Neural progenitor cell (in vitro differentiated cells): ENCODE measurements around the gene ANO7.

Experiments used
- CTCF ChIP-seq: fragments of 200-600 bp; sonication (generic); IDR thresholded peaks from 2 replicates; pipeline ENCODE4 v1.5.1; 2017; ENCODE audit warnings: antibody characterized with exemption, mild to moderate bottlenecking
- EZH2 ChIP-seq: fragments of 200-600 bp; sonication (generic); IDR thresholded peaks from 2 replicates; pipeline ENCODE4 v1.6.1; 2017; ENCODE audit warnings: antibody characterized with exemption, mild to moderate bottlenecking, moderate library complexity
- EZH2phosphoT487 ChIP-seq: fragments of 200-600 bp; sonication (generic); IDR thresholded peaks from 2 replicates; pipeline ENCODE4 v1.6.1; 2017; ENCODE audit warnings: antibody characterized with exemption

DNA sequence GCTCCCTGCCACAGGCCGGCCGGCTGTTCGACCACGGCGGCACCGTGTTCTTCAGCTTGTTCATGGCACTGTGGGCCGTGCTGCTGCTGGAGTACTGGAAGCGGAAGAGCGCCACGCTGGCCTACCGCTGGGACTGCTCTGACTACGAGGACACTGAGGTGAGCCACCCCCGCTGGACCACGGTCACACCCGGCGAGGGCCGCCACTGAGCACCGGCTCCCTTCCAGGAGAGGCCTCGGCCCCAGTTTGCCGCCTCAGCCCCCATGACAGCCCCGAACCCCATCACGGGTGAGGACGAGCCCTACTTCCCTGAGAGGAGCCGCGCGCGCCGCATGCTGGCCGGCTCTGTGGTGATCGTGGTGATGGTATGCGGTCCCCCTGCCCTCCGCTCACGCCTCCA is 20.8 kb downstream of the ANO7 start:
- no peak for TF ChIP-seq CTCF
- no peak for TF ChIP-seq EZH2
- TF ChIP-seq EZH2phosphoT487, result no peak
